ENCODE measurements around the gene KRT73. TPM values are rescaled to one million over a fixed set of nuclear protein-coding genes. Genes with fewer than 3 reads are reported as not detected.

KRT73 gene
- total RNA-seq, 1 experiment from 2014 or later, result not detected

DNA sequence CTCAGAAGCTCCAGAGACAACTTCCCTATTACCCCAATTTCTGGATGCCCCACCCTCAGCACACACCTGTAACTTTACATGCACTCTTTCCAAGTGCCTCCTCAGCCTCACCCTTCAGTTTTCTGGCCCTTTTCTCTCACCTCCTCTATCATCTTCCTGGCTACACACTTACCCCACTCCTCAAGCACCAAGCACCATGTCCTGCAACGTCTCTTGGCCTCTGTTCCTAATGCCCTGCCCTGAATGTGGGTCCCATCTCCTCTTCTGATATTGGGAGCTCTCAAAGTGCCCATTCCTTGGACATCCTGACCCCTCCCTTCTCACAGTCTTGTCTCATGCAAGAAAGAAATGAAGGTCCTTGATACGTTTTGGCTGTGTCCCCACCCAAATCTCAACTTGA is 18.3 kb downstream of the KRT73 start:
- H2BK12ac ChIP-seq (ENCODE audit: insufficient read length, low read depth, low read length), result no peak overlapping the region
- H3K27me3 ChIP-seq (ENCODE audit: insufficient read depth, low read length), result no peaks in the 10 kb centered on the region
- H3K56ac ChIP-seq (ENCODE audit: insufficient read length, low read depth, low read length), result no peak overlapping the region
- DNase-seq, result peak; percentile 12
- TF ChIP-seq, protein P1, sequence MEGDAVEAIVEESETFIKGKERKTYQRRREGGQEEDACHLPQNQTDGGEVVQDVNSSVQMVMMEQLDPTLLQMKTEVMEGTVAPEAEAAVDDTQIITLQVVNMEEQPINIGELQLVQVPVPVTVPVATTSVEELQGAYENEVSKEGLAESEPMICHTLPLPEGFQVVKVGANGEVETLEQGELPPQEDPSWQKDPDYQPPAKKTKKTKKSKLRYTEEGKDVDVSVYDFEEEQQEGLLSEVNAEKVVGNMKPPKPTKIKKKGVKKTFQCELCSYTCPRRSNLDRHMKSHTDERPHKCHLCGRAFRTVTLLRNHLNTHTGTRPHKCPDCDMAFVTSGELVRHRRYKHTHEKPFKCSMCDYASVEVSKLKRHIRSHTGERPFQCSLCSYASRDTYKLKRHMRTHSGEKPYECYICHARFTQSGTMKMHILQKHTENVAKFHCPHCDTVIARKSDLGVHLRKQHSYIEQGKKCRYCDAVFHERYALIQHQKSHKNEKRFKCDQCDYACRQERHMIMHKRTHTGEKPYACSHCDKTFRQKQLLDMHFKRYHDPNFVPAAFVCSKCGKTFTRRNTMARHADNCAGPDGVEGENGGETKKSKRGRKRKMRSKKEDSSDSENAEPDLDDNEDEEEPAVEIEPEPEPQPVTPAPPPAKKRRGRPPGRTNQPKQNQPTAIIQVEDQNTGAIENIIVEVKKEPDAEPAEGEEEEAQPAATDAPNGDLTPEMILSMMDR (conservative IDR thresholded peaks at IDR 0.05), result no peak
- no peak overlapping the region for H3K4me2 ChIP-seq (ENCODE audit: insufficient read depth, insufficient read length, low read length)
- no peak overlapping the region for H2BK20ac ChIP-seq (ENCODE audit: low read depth, low read length, poor library complexity, severe bottlenecking)
- H3K79me2 ChIP-seq (ENCODE audit: insufficient read depth, low read length), result no peaks in the 10 kb centered on the region
- no peak overlapping the region for H2BK5ac ChIP-seq (ENCODE audit: insufficient read length, low read length)
- Mint-ChIP-seq H3K27ac (no peak overlapping the region; a peak in 1 of 7 replicates), H3K4me1 (no peaks in the 10 kb centered on the region), H3K27me3 (ENCODE audit: low read depth) (peaks cover 31% of the 10 kb centered on the region), H3K9me3 (no peaks in the 10 kb centered on the region), H3K4me3 (no peak overlapping the region), H3K36me3 (ENCODE audit: insufficient read depth in 1 of 3, low read depth in 3 of 3) (no peaks in the 10 kb centered on the region)
- no peak overlapping the region for H3K23ac ChIP-seq (ENCODE audit: insufficient read length, low read depth, low read length)
- no peak overlapping the region for H2AK5ac ChIP-seq (ENCODE audit: insufficient read length, low read length)
- no peak overlapping the region for H2BK15ac ChIP-seq (ENCODE audit: low read depth, low read length)
- no peak overlapping the region for H3K14ac ChIP-seq (ENCODE audit: insufficient read depth, low read length)
- no peak overlapping the region for H3K9ac ChIP-seq (ENCODE audit: extremely low read depth, insufficient read length, low read length)
- no peaks in the 10 kb centered on the region for H3K23me2 ChIP-seq (ENCODE audit: insufficient read length, low read depth, low read length, poor library complexity, severe bottlenecking)
- H3K4me1 ChIP-seq (ENCODE audit: insufficient read depth, low read length), result no peaks in the 10 kb centered on the region
- H2BK120ac ChIP-seq (ENCODE audit: low read depth, low read length, poor library complexity, severe bottlenecking), result no peak overlapping the region
- H3K27ac ChIP-seq (ENCODE audit: insufficient read length, low read depth, low read length), result no peak overlapping the region
- H3K4ac ChIP-seq (ENCODE audit: low read depth, low read length), result no peak overlapping the region
- H3K18ac ChIP-seq (ENCODE audit: insufficient read length, low read depth, low read length), result no peak overlapping the region
- H4K8ac ChIP-seq (replicated peaks; ENCODE audit: insufficient read length, low read depth, low read length), result peak overlapping the region; percentile 34
- WGBS (ENCODE audit: extremely low coverage, insufficient read length, low lambda C conversion rate), result no CpG with 5 or more reads among the region's 2 CpGs
- no peak overlapping the region for H3T11ph ChIP-seq (ENCODE audit: low read length)
- no peaks in the 10 kb centered on the region for H3K9me3 ChIP-seq (ENCODE audit: control insufficient read depth, low read depth, low read length)
- no peaks in the 10 kb centered on the region for H3K79me1 ChIP-seq (ENCODE audit: insufficient read depth, low read depth, low read length, poor library complexity, severe bottlenecking)
- no peak overlapping the region for H4K5ac ChIP-seq (ENCODE audit: insufficient read length, low read depth, low read length)
- H4K20me1 ChIP-seq (ENCODE audit: control insufficient read depth, insufficient read depth, insufficient read length), result no peaks in the 10 kb centered on the region
- H2AFZ ChIP-seq (ENCODE audit: low read length), result no peak overlapping the region
- no peak overlapping the region for H4K91ac ChIP-seq (ENCODE audit: insufficient read length, low read depth, low read length)
